ENCODE results near the gene STAC3.

STAC3 gene

GRCh38 chr12:57266681-57267080, 15.7 kb upstream of the STAC3 start:
- Histone ChIP-seq H3K36me3 (replicated peaks; ENCODE audit: low read depth, low read length) (peaks cover 6% of the 10 kb centered on the region), H3K27me3 (ENCODE audit: low read depth, low read length) (no peaks in the 10 kb centered on the region), H3K79me2 (ENCODE audit: low read length) (no peaks in the 10 kb centered on the region), H4K20me1 (ENCODE audit: insufficient read depth, low read length) (no peaks in the 10 kb centered on the region), H2AFZ (ENCODE audit: low read depth, low read length) (no peak overlapping the region), H3K9ac (ENCODE audit: low read length) (no peak overlapping the region), H3K4me3 (ENCODE audit: low read length) (no peak overlapping the region), H3K9me3 (ENCODE audit: insufficient read depth, low read length) (no peaks in the 10 kb centered on the region), H3K4me1 (ENCODE audit: low read length) (no peaks in the 10 kb centered on the region), H3K4me2 (ENCODE audit: low read length) (no peak overlapping the region), H3K27ac (ENCODE audit: low read length) (no peak overlapping the region)
- TF ChIP-seq CTCF (IDR thresholded peaks at IDR 0.05; ENCODE audit: low read depth, low read length) (no peak), EZH2phosphoT487 (IDR thresholded peaks at IDR 0.05; ENCODE audit: low read depth) (no peak)

- Histone ChIP-seq H3K9ac (ENCODE audit: low read length) (no peak overlapping the region), H2AFZ (ENCODE audit: low read depth, low read length) (no peak overlapping the region), H3K79me2 (ENCODE audit: low read length) (no peaks in the 10 kb centered on the region), H4K20me1 (ENCODE audit: insufficient read depth, low read length) (no peaks in the 10 kb centered on the region), H3K27me3 (ENCODE audit: low read depth, low read length) (no peaks in the 10 kb centered on the region), H3K36me3 (replicated peaks; ENCODE audit: low read depth, low read length) (peaks cover 8% of the 10 kb centered on the region), H3K4me2 (ENCODE audit: low read length) (no peak overlapping the region), H3K9me3 (ENCODE audit: insufficient read depth, low read length) (no peaks in the 10 kb centered on the region), H3K27ac (ENCODE audit: low read length) (no peak overlapping the region), H3K4me3 (ENCODE audit: low read length) (no peak overlapping the region), H3K4me1 (ENCODE audit: low read length) (no peaks in the 10 kb centered on the region)
- TF ChIP-seq EZH2phosphoT487 (IDR thresholded peaks at IDR 0.05; ENCODE audit: low read depth): no peak
- no peak for TF ChIP-seq CTCF (IDR thresholded peaks at IDR 0.05; ENCODE audit: low read depth, low read length)
Observed at GRCh38 chr12:57263096-57263495, 12.1 kb upstream of the STAC3 start.

GRCh38 chr12:57262126-57262822, 11.3 kb upstream of the STAC3 start:
- Histone ChIP-seq H3K4me3 (ENCODE audit: low read length) (no peak overlapping the region), H3K9me3 (ENCODE audit: insufficient read depth, low read length) (no peaks in the 10 kb centered on the region), H4K20me1 (ENCODE audit: insufficient read depth, low read length) (no peaks in the 10 kb centered on the region), H3K4me1 (ENCODE audit: low read length) (no peaks in the 10 kb centered on the region), H3K36me3 (replicated peaks; ENCODE audit: low read depth, low read length) (peaks cover 10% of the 10 kb centered on the region), H2AFZ (ENCODE audit: low read depth, low read length) (no peak overlapping the region), H3K9ac (ENCODE audit: low read length) (no peak overlapping the region), H3K4me2 (ENCODE audit: low read length) (no peak overlapping the region), H3K27me3 (ENCODE audit: low read depth, low read length) (no peaks in the 10 kb centered on the region), H3K79me2 (ENCODE audit: low read length) (no peaks in the 10 kb centered on the region), H3K27ac (ENCODE audit: low read length) (no peak overlapping the region)
- TF ChIP-seq EZH2phosphoT487 (IDR thresholded peaks at IDR 0.05; ENCODE audit: low read depth) (no peak), CTCF (IDR thresholded peaks at IDR 0.05; ENCODE audit: low read depth, low read length) (no peak)

- no peak overlapping the region for H3K4me2 ChIP-seq (ENCODE audit: low read length)
- no peaks in the 10 kb centered on the region for H3K27me3 ChIP-seq (ENCODE audit: low read depth, low read length)
- H4K20me1 ChIP-seq (ENCODE audit: insufficient read depth, low read length): no peaks in the 10 kb centered on the region
- H3K4me3 ChIP-seq (ENCODE audit: low read length): no peak overlapping the region
- TF ChIP-seq CTCF (IDR thresholded peaks at IDR 0.05; ENCODE audit: low read depth, low read length) (no peak), EZH2phosphoT487 (IDR thresholded peaks at IDR 0.05; ENCODE audit: low read depth) (no peak)
- no peak overlapping the region for H3K27ac ChIP-seq (ENCODE audit: low read length)
- no peak overlapping the region for H3K9ac ChIP-seq (ENCODE audit: low read length)
- peaks cover 10% of the 10 kb centered on the region for H3K36me3 ChIP-seq (replicated peaks; ENCODE audit: low read depth, low read length)
- no peaks in the 10 kb centered on the region for H3K79me2 ChIP-seq (ENCODE audit: low read length)
- H2AFZ ChIP-seq (ENCODE audit: low read depth, low read length): no peak overlapping the region
- no peaks in the 10 kb centered on the region for H3K4me1 ChIP-seq (ENCODE audit: low read length)
- no peaks in the 10 kb centered on the region for H3K9me3 ChIP-seq (ENCODE audit: insufficient read depth, low read length)
Observed at GRCh38 chr12:57261428-57261865, 10.5 kb upstream of the STAC3 start.
